ENCODE data around the gene RGMA.

RGMA gene

GRCh38 chr15:93088981-93089726, at the start of gene RGMA:
Gene RGMA (minus strand): TSS chr15:93089211. CDS start chr15:93088932, 279 bp downstream.
- no peak within 1 kb of the TSS for H3K4me3 ChIP-seq (ENCODE audit: low read depth, low read length)
- TF ChIP-seq CTCF (IDR thresholded peaks at IDR 0.05; ENCODE audit: low read depth, low read length), result no peak

- no peak for TF ChIP-seq CTCF (IDR thresholded peaks at IDR 0.05; ENCODE audit: low read depth, low read length)
- no peak overlapping the region for H3K4me3 ChIP-seq (ENCODE audit: low read depth, low read length)
Observed at GRCh38 chr15:93136606-93137005, 47.6 kb upstream of the RGMA start.

- no peak for TF ChIP-seq CTCF (IDR thresholded peaks at IDR 0.05; ENCODE audit: low read depth, low read length)
- H3K4me3 ChIP-seq (ENCODE audit: low read depth, low read length), result no peak overlapping the region
Observed at GRCh38 chr15:93135997-93136397, 47.0 kb upstream of the RGMA start.

GRCh38 chr15:93135459-93135858, 46.4 kb upstream of the RGMA start:
- no peak for TF ChIP-seq CTCF (IDR thresholded peaks at IDR 0.05; ENCODE audit: low read depth, low read length)
- H3K4me3 ChIP-seq (ENCODE audit: low read depth, low read length), result no peak overlapping the region

- no peak overlapping the region for H3K4me3 ChIP-seq (ENCODE audit: low read depth, low read length)
- no peak for TF ChIP-seq CTCF (IDR thresholded peaks at IDR 0.05; ENCODE audit: low read depth, low read length)
Observed at GRCh38 chr15:93131485-93132095, 42.6 kb upstream of the RGMA start.

GRCh38 chr15:93129702-93130488, 40.9 kb upstream of the RGMA start:
- no peak overlapping the region for H3K4me3 ChIP-seq (ENCODE audit: low read depth, low read length)
- no peak for TF ChIP-seq CTCF (IDR thresholded peaks at IDR 0.05; ENCODE audit: low read depth, low read length)

GRCh38 chr15:93127286-93127685, 38.3 kb upstream of the RGMA start:
- H3K4me3 ChIP-seq (ENCODE audit: low read depth, low read length), result no peak overlapping the region
- no peak for TF ChIP-seq CTCF (IDR thresholded peaks at IDR 0.05; ENCODE audit: low read depth, low read length)

All from WI38 (cell line).